CD4-positive, alpha-beta T cell (primary cell): Measurements from ENCODE around the gene SMIM10L1. TPM values are rescaled to one million over a fixed set of nuclear protein-coding genes. Genes with fewer than 3 reads are reported as not detected.

ENCODE experiments used
- ATAC-seq: fragments of 200-7000 bp; cut with Tn5 transposase; one replicate; pipeline ENCODE4 v1.10.0; 2022; ENCODE audit warnings: mild to moderate bottlenecking; ENCODE audit not compliant: poor library complexity
- CTCF ChIA-PET: fragments of 350-600 bp; sonication (Branson Sonifier 250); formaldehyde crosslinking; loops from one replicate; lab custom pipeline; 2021; ENCODE audit warnings: antibody characterized with exemption, inconsistent platforms; lab: Charles Lee
- POLR2A ChIA-PET: fragments of 350-600 bp; sonication (Branson Sonifier 250); formaldehyde crosslinking; loops from one replicate; lab custom pipeline; 2021; ENCODE audit warnings: antibody characterized with exemption, inconsistent platforms; lab: Charles Lee
- DNase-seq, 14 experiments: peaks; one replicate each; pipeline ENCODE4 v3.0.0-alpha.2; 2013 to 2020; ENCODE audit warnings: mixed read lengths in 2 of 14
- H3K27ac ChIP-seq, 2 donors: one replicate each; pipeline versions ENCODE4 v1.5.1 to v1.7.0; 2013; ENCODE audit warnings: low read length in 2 of 2, low read depth in 1 of 2, mild to moderate bottlenecking in 1 of 2
- H3K27me3 ChIP-seq, 2 experiments: 1 replicate in 1 of 2; 2 replicates in 1 of 2; pipeline versions ENCODE4 v1.6.1 to v1.7.0; 2013; ENCODE audit warnings: low read length in 2 of 2, control low read depth in 1 of 2, mild to moderate bottlenecking in 1 of 2, moderate library complexity in 1 of 2; ENCODE audit not compliant: insufficient read depth in 2 of 2, control insufficient read depth in 1 of 2
- H3K36me3 ChIP-seq: one replicate; pipeline ENCODE4 v1.6.1; 2013; ENCODE audit warnings: low read length, control low read depth; ENCODE audit not compliant: insufficient read depth
- H3K4me1 ChIP-seq: one replicate; pipeline ENCODE4 v1.6.1; 2013; ENCODE audit warnings: low read length, control low read depth; ENCODE audit not compliant: insufficient read depth
- H3K4me3 ChIP-seq: one replicate; pipeline ENCODE4 v1.5.1; 2013; ENCODE audit warnings: mild to moderate bottlenecking, low read length, moderate library complexity
- H3K9me3 ChIP-seq, 2 experiments: 1 replicate in 1 of 2; 2 replicates in 1 of 2; pipeline versions ENCODE4 v1.6.1 to v1.7.0; 2013; ENCODE audit warnings: low read length in 2 of 2, mild to moderate bottlenecking in 2 of 2, control low read depth in 1 of 2, moderate library complexity in 1 of 2; ENCODE audit not compliant: control insufficient read depth in 1 of 2, insufficient read depth in 1 of 2
- H3K27ac Mint-ChIP-seq: one replicate; pipeline ENCODE4 v1.8.0; 2020; ENCODE audit warnings: mixed read lengths
- H3K27me3 Mint-ChIP-seq: one replicate; pipeline ENCODE4 v1.8.0; 2021; ENCODE audit warnings: mixed read lengths
- H3K36me3 Mint-ChIP-seq: one replicate; pipeline ENCODE4 v1.8.0; 2021; ENCODE audit warnings: low read depth, mixed read lengths
- H3K4me1 Mint-ChIP-seq: one replicate; pipeline ENCODE4 v1.8.0; 2021; ENCODE audit warnings: low read depth, mixed read lengths
- H3K4me3 Mint-ChIP-seq: one replicate; pipeline ENCODE4 v1.8.0; 2020; ENCODE audit warnings: mild to moderate bottlenecking, mixed read lengths
- H3K9me3 Mint-ChIP-seq: one replicate; pipeline ENCODE4 v1.8.0; 2020; ENCODE audit warnings: mixed read lengths
- CTCF ChIP-seq: fragments of 200-600 bp; IDR thresholded peaks from one replicate; pipeline ENCODE4 v1.8.0; 2022; ENCODE audit warnings: antibody characterized with exemption, mild to moderate bottlenecking
- intact Hi-C, 2 experiments: fragments of 100-400 bp; cut with DNase I in 1 of 2; cut with micrococcal nuclease in 1 of 2; formaldehyde crosslinking; loops; one replicate each; pipeline versions ENCODE4 v1.15.1 to v1.9.0; 2023 to 2025; cut with DNase I, micrococcal nuclease
- total RNA-seq, 174 experiments: library from RNA in 2 of 174; stranded (reverse) in 2 of 174; gene quantifications; one replicate each; pipeline ENCODE4 v1.2.3 and lab custom pipeline; 2021 to 2026

Gene SMIM10L1
- total RNA-seq, 2 experiments from 2014 or later, result 9.0 to 9.6 TPM

DNA sequence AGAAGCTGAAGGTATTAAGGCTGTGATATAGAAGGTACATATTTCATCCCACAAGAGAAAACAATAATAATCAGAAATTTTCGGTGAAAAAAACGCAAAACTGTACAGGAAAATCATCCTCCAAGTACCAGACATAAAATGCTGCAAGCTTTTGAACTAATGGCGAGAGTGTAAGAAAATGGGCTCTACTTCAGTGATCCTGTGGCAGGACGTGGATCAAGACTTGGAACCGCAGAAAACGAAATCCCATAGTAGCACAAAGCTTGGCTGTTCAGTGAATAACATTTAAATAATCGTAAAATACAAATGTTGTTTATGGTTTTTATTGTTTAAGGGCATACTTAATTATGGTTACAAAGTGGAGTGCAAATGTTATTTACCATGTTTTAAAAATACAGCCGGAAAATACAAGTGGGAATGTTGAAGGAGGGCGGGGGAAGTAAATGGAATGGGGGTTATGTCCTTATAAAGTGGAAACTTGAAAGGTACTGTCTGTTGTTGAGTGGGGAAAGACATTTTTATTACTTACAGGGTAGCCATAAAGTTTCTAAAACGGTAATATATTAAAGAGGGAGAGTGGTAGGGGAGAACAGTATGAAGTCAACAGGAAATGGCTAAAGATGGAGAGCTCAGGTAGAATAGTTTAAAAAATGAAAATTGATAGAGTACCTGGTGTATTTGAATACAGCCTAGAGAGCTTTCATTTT is 1.1 kb downstream of the SMIM10L1 start:
- peaks cover 3% of the 10 kb centered on the region for H3K36me3 ChIP-seq
- H3K27me3 ChIP-seq, result no peaks in the 10 kb centered on the region
- no peaks in the 10 kb centered on the region for H3K9me3 ChIP-seq
- peaks cover 17% of the 10 kb centered on the region for H3K4me1 ChIP-seq
- H3K27ac ChIP-seq, result peak overlapping the region in 1 of 2 donors; percentile 79
- Mint-ChIP-seq H3K27me3 (no peaks in the 10 kb centered on the region), H3K4me3 (peak overlapping the region; percentile 99), H3K9me3 (no peaks in the 10 kb centered on the region), H3K27ac (peak overlapping the region; percentile 96), H3K4me1 (peaks cover 72% of the 10 kb centered on the region), H3K36me3 (peaks cover 78% of the 10 kb centered on the region)
- H3K4me3 ChIP-seq, result peak overlapping the region; percentile 71
- TF ChIP-seq CTCF, result no peak
- DNase-seq (peak in 2 of 14 experiments; percentile 13), ATAC-seq (no peak)
- intact Hi-C loops, result loop anchor here (5.0 to 10.0 kb wide), 4 partner anchors 215 to 1833 kb away; partner anchors contain the start of genes GABARAPL1 (in 1 of the 2) and HEBP1 (in 1 of the 2)
- ChIA-PET CTCF (no interaction called here), POLR2A (interaction anchor here (1.0 to 2.9 kb wide), 16 partner anchors 9 to 1542 kb away, joined by 3 to 43 read pairs (median 8); partner anchors contain the start of genes BORCS5 and MAGOHB)

GRCh38 chr12:11174022-11174421 is 3.0 kb downstream of the SMIM10L1 start:
- peaks cover 3% of the 10 kb centered on the region for H3K36me3 ChIP-seq
- Mint-ChIP-seq H3K36me3 (peaks cover 63% of the 10 kb centered on the region), H3K9me3 (no peaks in the 10 kb centered on the region), H3K4me1 (peaks cover 57% of the 10 kb centered on the region), H3K27me3 (no peaks in the 10 kb centered on the region), H3K27ac (no peak overlapping the region), H3K4me3 (no peak overlapping the region)
- POLR2A ChIA-PET, result no interaction called here
- H3K27ac ChIP-seq, result no peak overlapping the region
- CTCF ChIA-PET, result no interaction called here
- no peaks in the 10 kb centered on the region for H3K9me3 ChIP-seq
- no peak overlapping the region for H3K4me3 ChIP-seq
- intact Hi-C loops, result loop anchor here (5.0 to 10.0 kb wide), 4 partner anchors 217 to 1831 kb away; partner anchors contain the start of genes GABARAPL1 (in 1 of the 2) and HEBP1 (in 1 of the 2)
- DNase-seq (no peak), ATAC-seq (no peak)
- no peaks in the 10 kb centered on the region for H3K27me3 ChIP-seq
- peaks cover 17% of the 10 kb centered on the region for H3K4me1 ChIP-seq
- TF ChIP-seq CTCF, result no peak

DNA sequence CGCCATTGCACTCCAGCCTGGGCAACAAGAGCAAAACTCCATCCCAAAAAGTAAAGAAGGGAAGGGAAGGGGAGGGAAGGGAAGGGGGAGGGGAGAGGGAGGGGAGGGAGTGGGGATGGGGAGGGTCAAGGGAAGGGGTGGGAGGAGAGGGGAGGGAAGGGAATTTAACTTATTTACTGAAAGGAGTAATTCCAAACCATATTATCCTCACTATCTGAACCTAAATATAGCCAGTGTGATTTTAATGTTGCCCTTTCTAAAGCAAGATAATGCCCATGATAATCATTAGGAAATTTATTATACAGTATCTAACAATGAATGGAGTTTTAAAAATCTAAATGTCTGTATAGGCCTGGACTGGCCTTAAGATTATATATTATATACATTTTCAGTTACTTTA is 7.3 kb downstream of the SMIM10L1 start:
- no peak for DNase-seq
- no peak overlapping the region for H3K4me3 ChIP-seq
- Mint-ChIP-seq H3K27me3 (no peaks in the 10 kb centered on the region), H3K36me3 (peaks cover 29% of the 10 kb centered on the region), H3K4me1 (peaks cover 18% of the 10 kb centered on the region), H3K9me3 (no peaks in the 10 kb centered on the region), H3K4me3 (no peak overlapping the region), H3K27ac (no peak overlapping the region)
- no peaks in the 10 kb centered on the region for H3K4me1 ChIP-seq
- H3K9me3 ChIP-seq, result no peaks in the 10 kb centered on the region
- no peak for TF ChIP-seq CTCF
- no peaks in the 10 kb centered on the region for H3K36me3 ChIP-seq
- no peaks in the 10 kb centered on the region for H3K27me3 ChIP-seq
- ChIA-PET POLR2A (no interaction called here), CTCF (no interaction called here)
- no peak overlapping the region for H3K27ac ChIP-seq
- intact Hi-C loops, result loop anchor here in 1 of 2 experiments (5.0 to 10.0 kb wide), 2 partner anchors 816 to 1827 kb away; partner anchors contain the start of gene HEBP1
- ATAC-seq, result no peak
